Vagina (tissue), 2 donors: ENCODE data around the gene ZAP70. TPM values are rescaled to one million over a fixed set of nuclear protein-coding genes. Genes with fewer than 3 reads are reported as not detected.

Experiments used
- DNase-seq, 2 donors: peaks; one replicate each; pipeline ENCODE4 v3.0.0-alpha.2; 2017; ENCODE audit errors: extremely low spot score in 2 of 2
- H3K27ac ChIP-seq: fragments of 200-600 bp; sonication (generic); one replicate; pipeline ENCODE4 v1.5.1; 2019
- H3K27me3 ChIP-seq: fragments of 200-600 bp; sonication (generic); one replicate; pipeline ENCODE4 v1.5.1; 2019
- H3K36me3 ChIP-seq, 2 donors: fragments of 200-600 bp; sonication (generic); one replicate each; pipeline ENCODE4 v1.5.1; 2017 to 2019
- H3K4me1 ChIP-seq: fragments of 200-600 bp; sonication (generic); one replicate; pipeline ENCODE4 v1.5.1; 2019
- H3K4me3 ChIP-seq, 2 donors: fragments of 200-600 bp; sonication (generic); 1 replicate in 1 of 2; 2 replicates in 1 of 2; pipeline ENCODE4 v1.5.1; 2016 to 2019
- H3K9me3 ChIP-seq: fragments of 200-600 bp; sonication (generic); one replicate; pipeline ENCODE4 v1.5.1; 2019
- CTCF ChIP-seq, 3 experiments: fragments of 450-650 bp in 2 of 3; fragments of 200-600 bp in 1 of 3; sonication (generic) in 1 of 3; IDR thresholded peaks; one replicate each; pipeline ENCODE4 v1.5.1; 2017 to 2019; ENCODE audit warnings: antibody characterized with exemption in 3 of 3, mild to moderate bottlenecking in 2 of 3, moderate library complexity in 2 of 3
- POLR2A ChIP-seq, 2 donors: fragments of 450-650 bp; IDR thresholded peaks; one replicate each; pipeline ENCODE4 v1.6.1; 2017; ENCODE audit warnings: antibody characterized with exemption in 2 of 2, mild to moderate bottlenecking in 2 of 2, moderate library complexity in 2 of 2
- POLR2AphosphoS5 ChIP-seq, 2 donors: sonication (generic); formaldehyde crosslinking; IDR thresholded peaks; one replicate each; pipeline ENCODE4 v1.9.0; 2017; ENCODE audit warnings: antibody characterized with exemption in 2 of 2, mild to moderate bottlenecking in 2 of 2, low read depth in 1 of 2; ENCODE audit not compliant: insufficient read depth in 1 of 2
- intact Hi-C: fragments of 100-400 bp; cut with DNase I; formaldehyde crosslinking; loops from one replicate; pipeline ENCODE4 v1.15.1; 2023
- total RNA-seq: library from RNA; depleted of rRNA; stranded (reverse); fragments of >200 nt; gene quantifications from one replicate; pipeline ENCODE4 v1.2.3, GENCODE V29; 2016

The ZAP70 gene
- total RNA-seq, 1 donor from 2014 or later: 16.7 TPM

- H3K4me1 ChIP-seq: no peaks in the 10 kb centered on the region
- TF ChIP-seq POLR2A (IDR thresholded peaks at IDR 0.05) (no peak), POLR2AphosphoS5 (IDR thresholded peaks at IDR 0.05; ENCODE audit: insufficient read depth in 1 of 2, low read depth in 1 of 2) (no peak), CTCF (IDR thresholded peaks at IDR 0.05) (no peak)
- no peak overlapping the region for H3K27ac ChIP-seq
- no peaks in the 10 kb centered on the region for H3K9me3 ChIP-seq
- no peak for DNase-seq
- no peaks in the 10 kb centered on the region for H3K27me3 ChIP-seq
- no peaks in the 10 kb centered on the region for H3K36me3 ChIP-seq
- intact Hi-C loops: no loop called here
- H3K4me3 ChIP-seq: no peak overlapping the region
Observed at GRCh38 chr2:97719362-97720155, 6.2 kb downstream of the ZAP70 start.

- no peak overlapping the region for H3K27ac ChIP-seq
- intact Hi-C loops: no loop called here
- H3K9me3 ChIP-seq: no peaks in the 10 kb centered on the region
- no peak for DNase-seq
- no peak overlapping the region for H3K4me3 ChIP-seq
- H3K27me3 ChIP-seq: no peaks in the 10 kb centered on the region
- TF ChIP-seq POLR2AphosphoS5 (IDR thresholded peaks at IDR 0.05; ENCODE audit: insufficient read depth in 1 of 2, low read depth in 1 of 2) (no peak), POLR2A (IDR thresholded peaks at IDR 0.05) (no peak), CTCF (IDR thresholded peaks at IDR 0.05) (no peak)
- H3K4me1 ChIP-seq: no peaks in the 10 kb centered on the region
- H3K36me3 ChIP-seq: no peaks in the 10 kb centered on the region
Observed at GRCh38 chr2:97720746-97721145, 7.4 kb downstream of the ZAP70 start.

- H3K36me3 ChIP-seq: no peaks in the 10 kb centered on the region
- intact Hi-C loops: no loop called here
- TF ChIP-seq CTCF (IDR thresholded peaks at IDR 0.05) (no peak), POLR2AphosphoS5 (IDR thresholded peaks at IDR 0.05; ENCODE audit: insufficient read depth in 1 of 2, low read depth in 1 of 2) (no peak), POLR2A (IDR thresholded peaks at IDR 0.05) (no peak)
- no peaks in the 10 kb centered on the region for H3K9me3 ChIP-seq
- H3K4me3 ChIP-seq: no peak overlapping the region
- no peaks in the 10 kb centered on the region for H3K4me1 ChIP-seq
- no peaks in the 10 kb centered on the region for H3K27me3 ChIP-seq
- DNase-seq: no peak
- H3K27ac ChIP-seq: no peak overlapping the region
Observed at GRCh38 chr2:97722227-97722626, 8.9 kb downstream of the ZAP70 start.

- no peak overlapping the region for H3K27ac ChIP-seq
- no peaks in the 10 kb centered on the region for H3K27me3 ChIP-seq
- intact Hi-C loops: no loop called here
- DNase-seq: no peak
- no peaks in the 10 kb centered on the region for H3K9me3 ChIP-seq
- H3K36me3 ChIP-seq: no peaks in the 10 kb centered on the region
- H3K4me3 ChIP-seq: no peak overlapping the region
- no peaks in the 10 kb centered on the region for H3K4me1 ChIP-seq
- TF ChIP-seq POLR2A (IDR thresholded peaks at IDR 0.05) (no peak), CTCF (IDR thresholded peaks at IDR 0.05) (no peak), POLR2AphosphoS5 (IDR thresholded peaks at IDR 0.05; ENCODE audit: insufficient read depth in 1 of 2, low read depth in 1 of 2) (no peak)
Observed at GRCh38 chr2:97723156-97724072, 10.0 kb downstream of the ZAP70 start.
